Suprapubic skin (tissue), 4 donors: ENCODE data around the gene SPART.

Experiments
- EP300 ChIP-seq: sonication (generic); formaldehyde crosslinking; IDR thresholded peaks from one replicate; pipeline ENCODE4 v1.6.1; 2017; ENCODE audit warnings: antibody characterized with exemption
- POLR2A ChIP-seq, 2 donors: fragments of 450-650 bp; IDR thresholded peaks; one replicate each; pipeline ENCODE4 v1.6.1; 2017; ENCODE audit warnings: antibody characterized with exemption in 2 of 2, mild to moderate bottlenecking in 2 of 2, moderate library complexity in 2 of 2
- POLR2AphosphoS5 ChIP-seq, 3 donors: sonication (generic); formaldehyde crosslinking; IDR thresholded peaks; one replicate each; pipeline ENCODE4 v1.6.1; 2017; ENCODE audit warnings: antibody characterized with exemption in 3 of 3
- TF ChIP-seq, protein P1 (sequence below), 2 donors: fragments of 200-600 bp in 1 of 2; fragments of 450-650 bp in 1 of 2; sonication (generic) in 1 of 2; IDR thresholded peaks; one replicate each; pipeline ENCODE4 v1.5.1; 2016 to 2019; ENCODE audit warnings: antibody characterized with exemption in 2 of 2, mild to moderate bottlenecking in 1 of 2, moderate library complexity in 1 of 2

DNA sequence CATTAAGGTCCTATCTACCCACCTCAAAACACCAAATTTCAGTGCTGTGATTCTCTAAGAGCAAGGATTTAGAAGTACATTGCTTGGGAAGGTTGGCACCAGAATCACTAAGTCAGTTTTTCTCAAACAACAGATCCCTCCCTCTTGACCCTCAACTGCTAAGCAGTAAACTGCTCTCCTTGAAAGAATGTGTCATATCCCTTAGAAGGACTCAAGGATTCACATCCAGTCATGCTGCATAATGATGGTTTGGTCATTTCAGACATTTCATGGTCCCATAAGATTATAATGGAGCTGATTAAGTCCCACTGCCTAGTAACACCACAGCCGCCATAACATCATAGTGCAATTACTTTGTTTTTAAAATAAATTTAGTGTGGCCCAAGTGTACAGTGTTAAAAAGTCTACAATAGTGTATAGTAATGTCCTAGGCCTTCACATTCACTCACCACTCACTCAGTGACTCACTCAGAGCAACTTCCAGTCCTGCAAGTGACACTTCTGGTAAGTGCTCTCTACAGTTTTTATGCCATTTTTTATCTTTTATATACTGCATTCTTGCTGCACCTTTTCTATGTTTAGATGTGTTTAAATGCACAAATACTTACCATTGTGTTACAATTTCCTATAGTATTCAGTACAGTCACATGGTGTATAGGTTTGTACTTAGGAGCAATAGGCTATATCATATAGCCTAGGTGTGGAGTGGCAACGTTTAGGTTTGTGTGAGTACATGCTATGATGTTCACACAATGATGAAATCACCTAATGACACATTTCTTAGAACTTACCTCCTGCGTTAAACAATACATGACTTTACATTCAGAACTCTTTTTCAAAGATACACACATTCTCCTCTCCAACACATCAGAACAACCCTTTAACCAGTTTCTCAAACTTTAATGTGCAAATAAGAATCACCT lies 32.9 kb downstream of the SPART start:
- TF ChIP-seq POLR2A (IDR thresholded peaks at IDR 0.05) (no peak), POLR2AphosphoS5 (IDR thresholded peaks at IDR 0.05) (no peak), EP300 (no peak)
- TF ChIP-seq, protein P1, sequence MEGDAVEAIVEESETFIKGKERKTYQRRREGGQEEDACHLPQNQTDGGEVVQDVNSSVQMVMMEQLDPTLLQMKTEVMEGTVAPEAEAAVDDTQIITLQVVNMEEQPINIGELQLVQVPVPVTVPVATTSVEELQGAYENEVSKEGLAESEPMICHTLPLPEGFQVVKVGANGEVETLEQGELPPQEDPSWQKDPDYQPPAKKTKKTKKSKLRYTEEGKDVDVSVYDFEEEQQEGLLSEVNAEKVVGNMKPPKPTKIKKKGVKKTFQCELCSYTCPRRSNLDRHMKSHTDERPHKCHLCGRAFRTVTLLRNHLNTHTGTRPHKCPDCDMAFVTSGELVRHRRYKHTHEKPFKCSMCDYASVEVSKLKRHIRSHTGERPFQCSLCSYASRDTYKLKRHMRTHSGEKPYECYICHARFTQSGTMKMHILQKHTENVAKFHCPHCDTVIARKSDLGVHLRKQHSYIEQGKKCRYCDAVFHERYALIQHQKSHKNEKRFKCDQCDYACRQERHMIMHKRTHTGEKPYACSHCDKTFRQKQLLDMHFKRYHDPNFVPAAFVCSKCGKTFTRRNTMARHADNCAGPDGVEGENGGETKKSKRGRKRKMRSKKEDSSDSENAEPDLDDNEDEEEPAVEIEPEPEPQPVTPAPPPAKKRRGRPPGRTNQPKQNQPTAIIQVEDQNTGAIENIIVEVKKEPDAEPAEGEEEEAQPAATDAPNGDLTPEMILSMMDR (IDR thresholded peaks at IDR 0.05), result no peak
